ENCODE data around the gene LRRC25.
A peak's percentile ranks its signal among the peaks of the same experiment; 100 is the strongest.

Gene LRRC25

GRCh38 chr19:18435842-18436670 is 38.6 kb upstream of the LRRC25 start:
- no peak for DNase-seq

- no peak for DNase-seq
Observed at GRCh38 chr19:18435178-18435841, 37.9 kb upstream of the LRRC25 start.

- DNase-seq: no peak
Observed at GRCh38 chr19:18434411-18435175, 37.2 kb upstream of the LRRC25 start.

GRCh38 chr19:18433735-18434398 is 36.4 kb upstream of the LRRC25 start:
- no peak for DNase-seq

GRCh38 chr19:18433015-18433691 is 35.7 kb upstream of the LRRC25 start:
- no peak for DNase-seq

- DNase-seq: no peak
Observed at GRCh38 chr19:18432275-18433014, 35.0 kb upstream of the LRRC25 start.

- DNase-seq: no peak
Observed at GRCh38 chr19:18431351-18432197, 34.2 kb upstream of the LRRC25 start.

GRCh38 chr19:18430417-18431144 is 33.2 kb upstream of the LRRC25 start:
- DNase-seq: no peak

GRCh38 chr19:18429717-18430416 is 32.4 kb upstream of the LRRC25 start:
- peak; percentile 49 for DNase-seq

GRCh38 chr19:18428787-18429674 is 31.6 kb upstream of the LRRC25 start:
- peak; percentile 92 for DNase-seq

- DNase-seq: no peak
Observed at GRCh38 chr19:18428173-18428786, 30.9 kb upstream of the LRRC25 start.

GRCh38 chr19:18427743-18428113 is 30.3 kb upstream of the LRRC25 start:
- DNase-seq: no peak

GRCh38 chr19:18427080-18427742 is 29.8 kb upstream of the LRRC25 start:
- no peak for DNase-seq

- DNase-seq: no peak
Observed at GRCh38 chr19:18426416-18426767, 29.0 kb upstream of the LRRC25 start.

- DNase-seq: no peak
Observed at GRCh38 chr19:18425515-18426415, 28.3 kb upstream of the LRRC25 start.

GRCh38 chr19:18424890-18425514 is 27.6 kb upstream of the LRRC25 start:
- no peak for DNase-seq
